ENCODE results near the gene GARNL3.

GRCh38 chr9:127311239-127311741, 46.7 kb downstream of the GARNL3 start:
- TF ChIP-seq CTCF (IDR thresholded peaks at IDR 0.05) = no peak
- no peak for TF ChIP-seq POLR2A (IDR thresholded peaks at IDR 0.05)
